HG02884 (cell line): ENCODE results near the gene DMD.
"Not testable (repeated sequence)": the region's sequence is repeated elsewhere in the genome, so short reads cannot be mapped to it uniquely, and the experiment has no call there.

Source experiments
- ATAC-seq: cut with Tn5 transposase; IDR thresholded peaks from one replicate; pipeline ENCODE4 v1.9.1; 2021; ENCODE audit warnings: mild to moderate bottlenecking, moderate library complexity; ENCODE audit not compliant: unreplicated experiment

The DMD gene

DNA sequence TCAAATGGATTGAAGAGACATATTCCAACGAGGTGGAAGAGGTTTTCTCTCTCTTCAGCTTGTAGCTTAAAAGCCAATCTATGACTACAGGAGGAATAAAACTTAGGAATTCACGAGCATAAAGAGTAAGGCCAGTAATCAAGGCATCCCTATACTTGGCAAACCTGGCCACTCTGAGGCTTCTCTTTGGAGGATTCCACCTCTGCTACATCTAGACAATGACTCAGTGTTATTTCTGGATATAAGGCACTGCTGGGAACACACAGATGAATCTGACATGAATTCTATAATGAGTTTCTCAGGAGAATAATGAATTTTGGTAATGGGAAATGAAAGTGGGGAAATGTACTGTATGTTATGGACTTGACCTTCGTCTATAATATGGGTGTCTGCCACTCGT, 1123.7 kb downstream of the DMD start:
- no peak for ATAC-seq

DNA sequence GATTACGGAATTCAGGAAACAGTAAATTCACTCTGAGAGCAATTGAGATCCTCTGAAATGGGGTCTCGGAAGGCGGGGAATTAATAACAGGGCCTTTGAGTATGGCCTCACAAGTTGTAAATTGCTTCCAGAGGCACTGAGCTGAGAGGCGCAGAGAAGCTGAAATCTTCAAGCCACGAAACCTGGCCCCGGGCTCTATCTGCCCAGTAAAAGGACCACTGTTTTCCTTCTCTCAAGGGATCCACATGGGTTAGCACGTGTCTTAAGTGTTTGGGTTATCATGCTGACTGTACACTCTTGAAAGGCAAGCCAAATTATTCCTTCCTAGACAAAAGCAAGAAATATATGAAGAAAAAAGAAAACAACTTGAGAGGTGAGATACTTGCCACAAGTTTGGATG, 1126.6 kb downstream of the DMD start:
- no peak for ATAC-seq

DNA sequence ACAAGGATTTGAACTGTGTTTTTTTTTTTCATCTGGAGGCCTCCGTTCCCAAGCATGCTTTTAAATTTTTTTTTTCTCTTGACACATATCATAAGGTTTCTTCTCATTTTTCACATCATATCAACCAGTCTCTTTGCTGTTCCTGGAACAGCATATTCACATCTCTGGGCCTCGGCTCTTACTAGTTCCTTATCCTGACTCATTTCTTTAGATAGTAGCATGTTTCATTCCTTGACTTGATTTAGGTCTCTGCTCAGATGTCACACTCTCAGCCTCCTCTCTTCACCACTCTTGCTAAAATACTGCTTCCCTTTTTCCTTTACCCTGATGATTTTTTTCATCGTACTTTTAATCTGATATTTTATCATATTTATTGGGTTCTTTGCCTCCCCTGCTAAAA, 1163.1 kb downstream of the DMD start:
- no peak for ATAC-seq

DNA sequence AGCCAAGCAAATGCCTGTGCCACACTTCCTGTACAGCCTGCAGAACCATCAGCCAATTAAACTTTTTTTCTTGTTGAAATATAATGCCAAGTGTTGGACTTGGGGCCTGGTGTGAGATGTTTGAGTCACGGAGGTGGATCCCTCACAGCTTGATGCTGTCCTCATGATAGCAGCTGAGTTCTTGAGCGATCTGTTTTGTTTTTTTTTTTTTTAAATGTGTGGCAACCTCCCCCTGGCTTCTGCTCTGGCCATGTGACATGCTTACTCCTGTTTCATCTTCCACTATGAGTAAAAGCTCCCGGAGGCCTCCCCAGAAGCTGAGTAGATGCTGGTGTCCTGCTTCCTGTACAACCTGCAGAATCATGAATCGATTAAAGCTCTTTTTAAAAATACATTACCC, 1166.2 kb downstream of the DMD start:
- no peak for ATAC-seq

DNA sequence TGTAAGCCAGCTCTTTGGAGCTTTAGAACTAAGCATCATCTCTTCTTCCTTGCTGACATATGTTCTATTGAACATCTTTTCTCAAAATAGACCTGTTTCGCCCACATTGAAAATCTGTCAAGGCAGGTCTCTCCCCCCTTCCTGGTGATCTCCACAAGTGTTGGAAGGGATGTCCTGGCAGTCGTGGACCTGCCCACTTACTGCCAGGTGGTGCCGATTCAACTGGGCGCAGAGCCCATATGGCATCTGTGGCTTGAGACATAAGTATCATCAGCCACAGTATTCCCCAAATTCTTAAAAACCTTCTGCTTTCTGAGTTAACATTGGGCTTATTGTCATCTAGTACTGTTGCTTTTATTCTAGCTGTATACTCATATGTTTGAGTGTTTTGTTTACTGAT, 1170.2 kb downstream of the DMD start:
- ATAC-seq = no peak

DNA sequence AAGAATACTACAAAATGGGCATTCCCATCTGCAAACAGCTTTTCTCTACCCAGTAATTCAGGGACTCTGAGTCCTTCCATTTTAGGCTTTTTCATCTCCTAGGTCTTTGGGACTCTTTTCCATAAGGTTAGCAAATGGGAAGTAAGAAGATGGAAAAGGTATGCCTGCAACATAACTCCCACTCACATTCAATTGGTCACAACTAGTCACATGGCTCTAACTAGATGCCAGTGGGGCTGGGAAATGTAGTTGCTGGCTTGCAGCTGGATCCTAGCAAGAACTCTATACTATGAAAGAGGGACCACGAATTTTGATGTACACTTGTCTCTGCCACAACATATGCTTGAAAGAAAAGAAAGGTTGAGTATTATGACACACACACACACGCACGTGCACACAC, 1184.6 kb downstream of the DMD start:
- no peak for ATAC-seq

DNA sequence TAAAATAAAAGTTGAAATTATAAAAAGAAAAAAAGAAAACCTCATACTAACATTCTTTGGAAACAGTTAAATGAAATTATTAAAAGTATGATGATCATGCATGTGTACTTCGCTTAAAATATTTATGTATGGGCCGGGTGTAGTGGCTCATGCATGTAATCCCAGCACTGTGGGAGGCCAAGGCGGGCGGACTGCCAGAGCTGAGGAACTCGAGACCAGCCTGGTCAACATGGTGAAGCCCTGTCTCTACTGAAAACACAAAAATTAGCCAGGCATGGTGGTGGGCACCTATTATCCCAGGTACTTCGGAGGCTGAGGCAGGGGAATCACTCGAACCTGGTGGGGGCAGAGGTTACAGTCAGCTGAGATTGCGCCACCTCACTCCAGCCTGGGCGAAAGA, 1187.3 kb downstream of the DMD start:
- no peak for ATAC-seq

DNA sequence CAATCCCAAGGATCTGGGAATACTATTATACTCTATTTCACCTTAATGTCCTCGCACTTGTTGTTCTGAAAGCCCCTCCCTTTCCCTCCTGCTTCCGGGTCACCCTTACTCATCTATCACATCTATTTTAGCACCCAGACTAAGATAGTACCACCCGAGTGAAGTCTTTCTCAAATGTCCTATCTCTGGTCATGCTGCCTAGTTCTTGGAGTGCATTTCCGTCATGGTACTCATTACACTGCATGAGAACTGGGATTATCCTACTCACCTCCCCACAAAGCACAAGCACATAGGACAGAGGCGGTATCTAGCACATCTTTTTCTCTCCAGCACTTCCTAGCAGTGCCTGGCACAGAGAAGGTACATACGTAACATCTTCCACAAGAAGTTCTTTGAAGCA, 1195.2 kb downstream of the DMD start:
- no peak for ATAC-seq

DNA sequence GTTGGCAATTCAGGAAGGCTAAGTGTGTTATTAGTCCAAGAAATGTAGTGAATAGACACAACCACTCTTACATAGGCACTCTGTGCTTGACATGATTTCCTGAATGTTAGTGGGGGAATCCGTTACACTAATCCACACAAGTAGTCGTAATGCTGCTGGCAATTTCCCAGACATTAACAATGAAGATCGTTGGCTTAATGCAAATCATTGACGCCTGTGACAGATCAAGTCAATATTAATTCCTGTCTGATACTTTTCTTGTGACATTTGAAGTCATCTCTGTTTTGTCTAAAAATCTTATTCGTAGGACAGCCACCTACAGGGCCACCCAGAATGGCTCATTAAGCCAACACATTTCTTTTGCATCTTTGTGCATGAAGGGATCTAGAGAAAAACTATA, 1200.4 kb downstream of the DMD start:
- no peak for ATAC-seq

DNA sequence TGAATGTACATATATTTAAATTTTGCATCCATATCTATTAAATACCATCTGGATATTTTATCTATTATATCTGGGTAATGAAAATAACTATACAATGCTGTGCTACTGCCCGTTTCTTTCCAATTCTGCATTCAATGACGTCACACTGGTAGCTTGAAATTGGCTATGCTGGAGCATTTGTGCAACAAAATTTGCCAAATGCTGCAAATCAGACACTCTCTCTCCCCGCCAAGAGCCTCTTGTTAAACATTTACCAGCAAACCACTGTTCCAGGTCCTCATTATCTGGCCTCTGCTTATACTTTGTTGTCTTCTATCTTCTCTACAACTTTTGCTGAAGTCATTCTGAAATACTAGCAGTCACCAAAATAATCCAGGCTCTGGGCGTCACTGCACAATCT, 1201.1 kb downstream of the DMD start:
- ATAC-seq = no peak

DNA sequence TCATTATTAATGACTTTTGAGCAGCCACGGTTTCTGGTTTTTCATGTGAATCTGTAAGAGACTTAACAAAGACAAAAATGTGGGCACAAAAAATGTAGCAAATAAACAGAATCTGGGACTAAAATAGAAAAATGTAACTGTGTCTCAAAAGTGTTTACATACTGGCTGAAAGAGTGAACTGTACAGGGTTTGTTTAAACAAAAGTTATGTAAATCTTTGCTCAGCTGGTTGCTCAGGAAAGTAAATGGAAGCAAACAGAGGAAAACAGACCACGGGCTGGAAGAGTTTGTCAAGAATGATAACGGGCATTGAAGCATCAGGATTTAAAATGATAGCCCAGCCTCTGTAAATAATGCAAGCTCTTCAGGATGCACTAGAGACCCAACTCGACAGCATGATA, 1217.7 kb downstream of the DMD start:
- ATAC-seq = no peak

DNA sequence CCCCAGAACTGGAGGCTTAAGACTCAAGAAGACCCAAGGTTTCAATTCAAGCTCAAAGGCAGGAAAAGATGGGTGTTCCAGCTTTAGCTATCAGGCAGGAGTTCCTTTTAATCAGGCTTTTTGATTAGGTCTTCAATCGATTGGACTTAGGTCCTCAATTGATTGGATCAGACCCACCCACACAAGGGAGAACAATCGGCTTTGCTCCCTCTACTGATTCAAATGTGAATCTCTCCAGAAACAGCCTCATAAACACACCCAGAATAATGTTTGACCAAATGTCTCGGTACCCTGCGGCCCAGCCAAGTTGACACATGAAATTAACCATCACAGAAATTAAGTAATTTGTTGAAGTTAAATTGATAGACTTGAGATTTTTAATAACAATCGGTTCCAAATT, 1222.4 kb downstream of the DMD start:
- ATAC-seq = no peak

DNA sequence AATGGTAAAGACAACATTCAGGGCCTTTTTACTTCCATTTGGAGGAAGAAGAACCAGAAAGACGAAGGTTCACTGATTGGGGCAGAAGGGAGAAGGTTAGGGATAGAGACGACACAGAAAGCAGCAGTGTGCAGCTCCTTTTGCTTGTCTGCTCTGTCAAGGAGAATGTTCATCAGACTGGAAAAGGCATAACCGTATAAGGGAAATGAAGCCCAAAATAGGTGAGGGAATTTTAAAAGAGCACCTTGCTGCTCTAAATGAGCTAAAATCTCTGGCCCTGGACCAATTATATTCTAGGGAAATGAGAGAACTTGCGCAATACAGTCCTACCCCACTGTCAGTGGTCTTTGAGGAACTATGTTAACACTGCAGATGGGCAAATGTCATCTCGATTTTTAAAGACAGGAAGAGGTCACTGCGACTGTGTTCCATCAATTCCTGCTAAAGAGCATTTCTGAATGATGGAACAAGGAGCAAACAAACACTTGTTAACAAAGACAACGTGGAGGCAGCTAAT, 1229.7 kb downstream of the DMD start:
- ATAC-seq = no peak

DNA sequence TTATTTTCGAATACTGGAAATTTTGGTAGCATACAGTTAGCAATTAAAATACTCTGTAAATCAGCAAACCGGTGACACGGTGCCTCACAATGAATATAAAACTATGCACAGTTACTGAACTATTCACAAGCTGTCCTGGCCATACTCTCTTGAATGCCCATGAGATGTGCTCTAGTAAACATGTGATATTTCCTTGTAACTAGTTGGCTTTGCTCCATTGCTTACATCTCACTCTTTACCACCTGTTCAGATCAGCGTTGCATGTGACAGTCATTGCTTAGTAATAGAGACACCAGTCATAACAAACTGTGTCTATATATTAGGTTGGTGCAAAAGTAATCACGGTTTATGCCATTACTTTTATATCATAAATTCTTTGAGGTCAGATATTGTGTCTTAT, 1241.6 kb downstream of the DMD start:
- no peak for ATAC-seq

DNA sequence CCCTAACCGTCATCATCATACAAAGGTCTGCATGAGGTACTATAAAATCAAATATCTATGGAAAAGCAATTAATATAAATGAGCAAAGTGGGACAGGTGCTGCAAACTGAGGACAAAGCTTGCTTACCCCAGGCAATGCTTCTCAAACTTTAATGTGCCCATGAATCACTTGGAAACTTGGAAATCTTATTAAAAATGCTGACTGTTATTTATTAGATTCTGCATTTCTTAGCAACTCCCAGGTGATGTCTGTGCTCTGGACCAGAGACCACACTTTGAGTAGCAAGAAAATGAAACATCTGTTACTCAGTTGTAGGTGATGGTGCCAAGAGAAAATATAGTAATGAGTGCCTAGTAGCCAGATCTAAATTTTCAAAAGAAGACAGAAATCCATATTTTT, 1249.1 kb downstream of the DMD start:
- ATAC-seq = no peak

DNA sequence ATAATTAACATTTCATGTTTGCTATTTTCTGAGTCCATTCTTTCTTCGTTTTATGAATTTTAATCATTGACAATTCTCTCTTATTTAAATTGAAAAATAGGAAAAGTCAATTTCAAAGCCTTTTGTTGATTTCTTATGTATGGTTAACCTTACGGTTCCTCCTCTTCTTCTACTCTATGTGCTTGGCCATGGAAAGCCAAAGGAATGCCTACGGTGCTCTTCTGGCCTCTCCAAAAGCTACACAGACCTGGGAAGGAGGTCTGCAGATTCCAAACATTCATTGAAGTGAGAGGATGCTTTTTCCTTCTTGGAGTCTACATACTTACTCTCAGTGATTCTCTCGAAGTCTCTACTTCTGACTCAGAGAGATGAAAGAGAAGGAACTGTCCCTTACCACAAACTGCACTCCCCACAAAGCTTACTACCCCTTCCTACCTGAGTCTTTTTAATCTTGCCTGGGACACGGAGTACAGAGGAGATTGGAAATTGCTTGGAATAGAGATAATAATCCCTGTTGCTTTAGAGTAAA, 1276.4 kb downstream of the DMD start:
- no peak for ATAC-seq

DNA sequence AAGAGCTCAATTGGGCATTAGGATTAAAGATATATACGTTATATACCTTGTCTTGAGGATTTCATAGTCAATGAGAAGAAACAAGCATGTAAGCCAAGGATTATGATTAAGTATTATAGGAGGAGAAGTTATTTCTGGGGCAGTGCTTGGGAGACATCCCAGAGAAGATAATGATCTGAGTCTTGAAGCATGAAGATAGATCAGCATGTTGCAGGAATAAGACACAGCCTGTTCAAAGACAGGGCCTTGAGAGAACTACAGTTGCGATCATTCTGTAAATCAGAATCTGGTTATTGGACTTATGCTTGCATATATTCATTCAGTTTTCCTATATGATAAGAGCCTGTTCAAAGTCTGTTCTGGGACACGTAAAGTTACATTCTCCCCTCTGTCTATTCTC, 1277.3 kb downstream of the DMD start:
- no peak for ATAC-seq

DNA sequence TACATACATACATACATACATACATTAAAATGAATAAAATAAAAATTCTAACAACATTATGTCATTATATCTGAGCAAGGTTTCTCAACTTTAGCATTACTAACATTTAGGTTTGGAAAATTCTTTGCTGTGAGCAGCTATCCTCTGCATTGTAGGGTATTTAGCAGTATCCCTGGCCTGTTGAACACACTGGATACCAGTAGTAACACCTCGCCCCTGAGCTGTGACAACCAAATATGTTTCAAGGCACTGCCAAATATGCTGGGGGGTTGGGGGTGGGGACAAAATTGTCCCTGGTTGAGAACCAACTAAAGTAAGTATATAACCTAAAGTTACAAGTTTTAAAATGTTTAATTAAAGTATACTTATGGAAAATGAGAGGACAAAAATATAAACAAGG, 1278.6 kb downstream of the DMD start:
- no peak for ATAC-seq

DNA sequence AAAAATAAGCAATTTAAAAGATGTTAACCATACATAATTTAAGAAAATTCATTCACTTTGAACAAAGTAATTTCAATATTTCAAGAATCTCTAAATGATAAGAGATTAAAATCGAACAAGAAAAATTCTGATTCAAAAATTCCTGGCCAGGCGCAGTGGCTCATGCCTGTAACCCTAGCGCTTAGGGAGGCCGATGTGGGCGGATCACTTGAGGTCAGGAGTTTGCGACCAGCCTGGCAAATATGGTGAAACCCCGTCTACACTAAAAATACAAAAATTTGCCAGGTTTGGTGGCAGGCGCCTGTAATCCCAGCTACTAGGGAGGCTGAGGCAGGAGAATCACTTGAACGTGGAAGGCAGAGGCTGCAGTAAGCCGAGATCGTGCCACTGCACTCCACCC, 1279.0 kb downstream of the DMD start:
- not testable (repeated sequence) for ATAC-seq

DNA sequence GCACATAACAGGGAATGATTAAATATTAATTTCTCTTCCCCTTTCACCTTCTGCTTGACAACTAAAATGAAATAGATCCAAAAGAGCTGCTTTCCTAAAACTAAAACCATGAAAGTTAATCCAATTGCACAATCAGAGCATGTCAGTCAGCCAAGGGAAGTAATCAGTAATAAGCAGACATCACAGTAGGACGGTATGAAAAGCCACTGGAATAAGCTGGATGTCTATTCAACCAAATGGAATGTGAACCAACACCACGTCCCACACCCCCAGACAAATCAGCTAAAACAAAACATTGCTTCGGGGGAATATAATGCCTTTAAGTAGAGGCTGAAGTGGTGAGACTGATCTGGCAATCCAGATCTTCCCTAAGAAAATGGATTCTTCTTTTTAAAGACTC, 1280.1 kb downstream of the DMD start:
- no peak for ATAC-seq

DNA sequence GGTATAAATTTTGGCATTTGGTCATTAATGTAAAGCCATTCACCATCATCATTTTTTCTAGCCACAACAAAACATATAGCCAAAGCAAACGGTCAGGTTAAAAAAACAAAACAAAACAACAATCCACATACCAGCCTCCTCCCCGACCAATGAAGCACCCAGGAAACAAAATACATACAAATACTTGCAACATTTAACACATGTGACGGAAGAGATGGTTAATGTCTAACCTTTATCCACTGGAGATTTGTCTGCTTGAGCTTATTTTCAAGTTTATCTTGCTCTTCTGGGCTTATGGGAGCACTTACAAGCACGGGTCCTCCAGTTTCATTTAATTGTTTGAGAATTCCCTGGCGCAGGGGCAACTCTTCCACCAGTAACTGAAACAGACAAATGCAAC, 1282.0 kb downstream of the DMD start:
- ATAC-seq = no peak

DNA sequence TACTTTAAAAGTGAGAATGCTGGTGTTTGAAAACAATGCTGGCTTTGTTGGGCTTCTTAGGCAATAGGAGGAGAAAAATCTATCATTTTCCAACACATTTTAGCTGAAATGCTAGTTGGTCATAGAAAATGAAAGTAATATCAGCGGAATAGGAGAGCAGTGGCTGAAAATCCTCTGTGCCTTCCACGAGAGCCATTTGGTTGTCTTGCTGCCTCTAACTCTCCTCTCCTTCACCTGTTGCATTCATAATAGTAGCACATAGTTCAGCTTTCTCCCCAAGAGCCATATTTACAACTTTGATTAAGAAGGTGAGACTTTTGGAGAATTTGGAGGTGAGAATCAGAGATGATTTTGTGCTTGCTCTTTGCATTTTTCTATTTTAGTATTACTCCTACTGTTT, 1290.1 kb downstream of the DMD start:
- no peak for ATAC-seq

DNA sequence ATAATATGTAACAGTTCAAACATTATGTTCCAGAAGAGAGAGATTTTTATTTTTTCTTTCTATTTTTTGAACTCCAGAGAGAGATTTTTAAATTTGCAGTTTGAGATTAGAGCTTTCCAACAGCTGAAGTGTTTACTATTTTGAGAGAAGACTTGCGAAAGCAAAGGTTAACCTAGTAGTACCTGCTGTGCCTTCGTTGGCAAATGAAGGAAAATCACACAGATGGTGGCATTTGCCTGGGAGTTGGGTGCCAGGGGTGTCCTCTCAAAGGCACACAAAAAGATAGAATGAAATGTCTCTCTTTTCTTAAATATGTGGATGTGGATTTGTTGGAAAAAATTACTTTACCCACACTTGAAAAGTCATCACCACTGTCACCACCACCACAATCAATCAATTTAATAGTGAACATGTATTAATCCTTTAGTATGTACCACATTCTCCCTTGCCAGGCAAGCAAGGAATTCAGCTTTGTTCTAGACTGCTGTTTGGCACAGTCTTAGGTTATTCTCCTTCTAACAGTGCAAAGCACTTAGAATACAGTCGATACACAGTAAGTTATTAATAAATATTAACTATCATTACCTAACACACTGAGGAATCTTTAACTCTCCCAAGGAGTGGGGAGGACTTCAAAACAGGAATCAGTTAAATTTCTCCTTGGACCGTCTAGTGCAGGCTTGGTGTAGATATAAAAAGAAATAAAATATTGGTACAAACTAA, 1301.3 kb downstream of the DMD start:
- ATAC-seq = no peak
